CD4-positive, CD25-positive, alpha-beta regulatory T cell (primary cell): ENCODE measurements around the gene PC. TPM values are rescaled to one million over a fixed set of nuclear protein-coding genes. Genes with fewer than 3 reads are reported as not detected.
A peak's percentile ranks its signal among the peaks of the same experiment; 100 is the strongest.

Experiments used
- ATAC-seq, 2 donors: fragments of 150-1000 bp; cut with Tn5 transposase; one replicate each; pipeline ENCODE4 v1.10.0; 2021; ENCODE audit warnings: low read depth in 2 of 2, moderate number of reproducible peaks in 2 of 2, moderate library complexity in 1 of 2
- DNase-seq, 3 donors: peaks; one replicate each; pipeline versions ENCODE4 v3.0.0 to v3.0.0-alpha.2; 2012 to 2022; ENCODE audit warnings: mixed read lengths in 1 of 3
- H3K27ac ChIP-seq: one replicate; pipeline ENCODE4 v1.7.0; 2013; ENCODE audit warnings: mild to moderate bottlenecking, low read length; ENCODE audit not compliant: insufficient read depth, poor library complexity, severe bottlenecking
- H3K27me3 ChIP-seq: one replicate; pipeline ENCODE4 v1.7.0; 2013; ENCODE audit warnings: low read length; ENCODE audit not compliant: control insufficient read depth, insufficient read depth
- H3K36me3 ChIP-seq: one replicate; pipeline ENCODE4 v1.7.0; 2013; ENCODE audit warnings: mild to moderate bottlenecking, low read length, moderate library complexity; ENCODE audit not compliant: control insufficient read depth, insufficient read depth
- H3K4me1 ChIP-seq: 2 replicates; pipeline ENCODE4 v1.7.0; 2013; ENCODE audit warnings: mild to moderate bottlenecking, low read length; ENCODE audit not compliant: insufficient read depth, control insufficient read depth, poor library complexity, severe bottlenecking
- H3K4me3 ChIP-seq: one replicate; pipeline ENCODE4 v1.7.0; 2013; ENCODE audit warnings: low read depth, mild to moderate bottlenecking, low read length, moderate library complexity
- H3K9me3 ChIP-seq, 2 experiments: 1 replicate in 1 of 2; 2 replicates in 1 of 2; pipeline ENCODE4 v1.7.0; 2013; ENCODE audit warnings: low read length in 2 of 2, mild to moderate bottlenecking in 1 of 2, moderate library complexity in 1 of 2; ENCODE audit not compliant: control insufficient read depth in 2 of 2
- H3K27ac Mint-ChIP-seq, 3 donors: one replicate each; pipeline ENCODE4 v1.8.0; 2020 to 2022; ENCODE audit warnings: mild to moderate bottlenecking in 3 of 3, mixed read lengths in 3 of 3, moderate library complexity in 2 of 3
- H3K27me3 Mint-ChIP-seq: one replicate; pipeline ENCODE4 v1.8.0; 2022; ENCODE audit warnings: mild to moderate bottlenecking, mixed read lengths
- H3K36me3 Mint-ChIP-seq: one replicate; pipeline ENCODE4 v1.8.0; 2020; ENCODE audit warnings: mixed read lengths
- H3K4me1 Mint-ChIP-seq, 4 donors: one replicate each; pipeline ENCODE4 v1.8.0; 2020 to 2022; ENCODE audit warnings: mixed read lengths in 4 of 4, mild to moderate bottlenecking in 1 of 4
- H3K4me3 Mint-ChIP-seq, 4 donors: one replicate each; pipeline ENCODE4 v1.8.0; 2020 to 2022; ENCODE audit warnings: mild to moderate bottlenecking in 4 of 4, mixed read lengths in 4 of 4, moderate library complexity in 3 of 4
- H3K9me3 Mint-ChIP-seq, 7 donors: one replicate each; pipeline ENCODE4 v1.8.0; 2020 to 2022; ENCODE audit warnings: mixed read lengths in 7 of 7, mild to moderate bottlenecking in 3 of 7, moderate library complexity in 2 of 7
- polyA plus RNA-seq, 4 donors: library from polyadenylated mRNA; unstranded; fragments of 300-500 nt; fragmentation: Illumina TruSeq; gene quantifications; one replicate each; pipeline ENCODE4 v1.2.3, GENCODE V29; 2021
- total RNA-seq: library from RNA; stranded (reverse); gene quantifications from one replicate; pipeline ENCODE4 v1.2.3, GENCODE V29; 2022

PC gene
- total and polyA plus RNA-seq, 5 donors from 2014 or later: 2.0 to 7.4 (median 4.6) TPM

- peaks cover 6% of the 10 kb centered on the region for H3K4me1 ChIP-seq
These were observed 78.6 kb downstream of the PC start for GRCh38 chr11:66879583-66879982.

GRCh38 chr11:66879000-66879399 is 79.2 kb downstream of the PC start:
- Mint-ChIP-seq H3K36me3 (no peaks in the 10 kb centered on the region), H3K9me3 (peaks cover 0 to 1% (median 0%) of the 10 kb centered on the region in 7 donors), H3K27ac (no peak overlapping the region), H3K4me1 (peaks cover 0 to 14% (median 5%) of the 10 kb centered on the region in 4 donors), H3K4me3 (no peak overlapping the region), H3K27me3 (no peaks in the 10 kb centered on the region)
- no peak overlapping the region for H3K4me3 ChIP-seq
- H3K27me3 ChIP-seq: no peaks in the 10 kb centered on the region
- H3K4me1 ChIP-seq: peaks cover 6% of the 10 kb centered on the region
- ATAC-seq (no peak), DNase-seq (no peak)
- no peak overlapping the region for H3K27ac ChIP-seq
- no peaks in the 10 kb centered on the region for H3K36me3 ChIP-seq
- H3K9me3 ChIP-seq: no peaks in the 10 kb centered on the region

More at GRCh38 chr11:66879583-66879982, 78.6 kb downstream of the PC start:
- Mint-ChIP-seq H3K4me3 (no peak overlapping the region), H3K36me3 (no peaks in the 10 kb centered on the region), H3K27ac (no peak overlapping the region), H3K4me1 (peaks cover 0 to 14% (median 5%) of the 10 kb centered on the region in 4 donors), H3K27me3 (no peaks in the 10 kb centered on the region), H3K9me3 (peaks cover 0 to 1% (median 0%) of the 10 kb centered on the region in 7 donors)
- no peaks in the 10 kb centered on the region for H3K27me3 ChIP-seq
- no peak for ATAC-seq
- no peaks in the 10 kb centered on the region for H3K36me3 ChIP-seq
- H3K4me3 ChIP-seq: no peak overlapping the region
- DNase-seq: no peak
- H3K9me3 ChIP-seq: no peaks in the 10 kb centered on the region
- no peak overlapping the region for H3K27ac ChIP-seq

GRCh38 chr11:66878474-66878873 is 79.7 kb downstream of the PC start:
- DNase-seq (no peak), ATAC-seq (no peak)
- Mint-ChIP-seq H3K4me3 (no peak overlapping the region), H3K9me3 (peaks cover 0 to 1% (median 0%) of the 10 kb centered on the region in 7 donors), H3K27me3 (no peaks in the 10 kb centered on the region), H3K36me3 (no peaks in the 10 kb centered on the region), H3K27ac (no peak overlapping the region), H3K4me1 (peaks cover 0 to 14% (median 5%) of the 10 kb centered on the region in 4 donors)
- Histone ChIP-seq H3K4me1 (peaks cover 6% of the 10 kb centered on the region), H3K4me3 (no peak overlapping the region), H3K36me3 (no peaks in the 10 kb centered on the region), H3K27me3 (no peaks in the 10 kb centered on the region), H3K9me3 (no peaks in the 10 kb centered on the region), H3K27ac (no peak overlapping the region)

GRCh38 chr11:66877588-66878385 is 80.4 kb downstream of the PC start:
- Histone ChIP-seq H3K4me1 (peaks cover 6% of the 10 kb centered on the region), H3K27ac (no peak overlapping the region), H3K4me3 (no peak overlapping the region), H3K36me3 (no peaks in the 10 kb centered on the region), H3K9me3 (no peaks in the 10 kb centered on the region), H3K27me3 (no peaks in the 10 kb centered on the region)
- peaks cover 0 to 14% (median 5%) of the 10 kb centered on the region in 4 donors for H3K4me1 Mint-ChIP-seq
- H3K9me3 Mint-ChIP-seq: peaks cover 0 to 1% (median 0%) of the 10 kb centered on the region in 7 donors
- ATAC-seq (no peak), DNase-seq (no peak)
- H3K36me3 Mint-ChIP-seq: no peaks in the 10 kb centered on the region
- H3K4me3 Mint-ChIP-seq: no peak overlapping the region
- H3K27ac Mint-ChIP-seq: no peak overlapping the region
- H3K27me3 Mint-ChIP-seq: no peaks in the 10 kb centered on the region

GRCh38 chr11:66875378-66875777 is 82.8 kb downstream of the PC start:
- H3K4me1 ChIP-seq: no peaks in the 10 kb centered on the region
- DNase-seq: no peak

GRCh38 chr11:66874232-66874631 is 84.0 kb downstream of the PC start:
- peaks cover 0 to 1% (median 0%) of the 10 kb centered on the region in 7 donors for H3K9me3 Mint-ChIP-seq
- peaks cover 0 to 3% (median under 1%) of the 10 kb centered on the region in 4 donors for H3K4me1 Mint-ChIP-seq
- Histone ChIP-seq H3K4me1 (no peaks in the 10 kb centered on the region), H3K9me3 (no peaks in the 10 kb centered on the region), H3K27me3 (no peaks in the 10 kb centered on the region), H3K4me3 (no peak overlapping the region), H3K27ac (no peak overlapping the region), H3K36me3 (no peaks in the 10 kb centered on the region)
- no peaks in the 10 kb centered on the region for H3K27me3 Mint-ChIP-seq
- no peak for ATAC-seq
- no peak overlapping the region for H3K4me3 Mint-ChIP-seq
- DNase-seq: peak in 1 of 3 donors; percentile 32
- H3K36me3 Mint-ChIP-seq: no peaks in the 10 kb centered on the region
- peak overlapping the region in 1 of 3 donors; percentile 28 for H3K27ac Mint-ChIP-seq

More at GRCh38 chr11:66875378-66875777, 82.8 kb downstream of the PC start:
- H3K4me1 Mint-ChIP-seq: peaks cover 0 to 3% (median under 1%) of the 10 kb centered on the region in 4 donors
- H3K27me3 Mint-ChIP-seq: no peaks in the 10 kb centered on the region
- no peak overlapping the region for H3K4me3 Mint-ChIP-seq
- no peaks in the 10 kb centered on the region for H3K36me3 Mint-ChIP-seq
- H3K9me3 Mint-ChIP-seq: peaks cover 0 to 1% (median 0%) of the 10 kb centered on the region in 7 donors
- no peaks in the 10 kb centered on the region for H3K9me3 ChIP-seq
- H3K27me3 ChIP-seq: no peaks in the 10 kb centered on the region
- H3K27ac ChIP-seq: no peak overlapping the region
- no peak for ATAC-seq
- H3K36me3 ChIP-seq: no peaks in the 10 kb centered on the region
- H3K27ac Mint-ChIP-seq: no peak overlapping the region
- H3K4me3 ChIP-seq: no peak overlapping the region

GRCh38 chr11:66871521-66871901 is 86.7 kb downstream of the PC start:
- no peaks in the 10 kb centered on the region for H3K36me3 Mint-ChIP-seq
- Histone ChIP-seq H3K27me3 (no peaks in the 10 kb centered on the region), H3K9me3 (no peaks in the 10 kb centered on the region), H3K4me3 (no peak overlapping the region), H3K36me3 (no peaks in the 10 kb centered on the region), H3K27ac (no peak overlapping the region), H3K4me1 (peaks cover 7% of the 10 kb centered on the region)
- no peak overlapping the region for H3K4me3 Mint-ChIP-seq
- ATAC-seq (no peak), DNase-seq (no peak)
- H3K27ac Mint-ChIP-seq: no peak overlapping the region
- H3K27me3 Mint-ChIP-seq: no peaks in the 10 kb centered on the region
- peaks cover 0 to 13% (median 6%) of the 10 kb centered on the region in 4 donors for H3K4me1 Mint-ChIP-seq
- H3K9me3 Mint-ChIP-seq: peaks cover 0 to 1% (median 0%) of the 10 kb centered on the region in 7 donors
